GM18861 (cell line): Measurements from ENCODE around the gene RAB40A.
"Not testable (repeated sequence)": the region's sequence is repeated elsewhere in the genome, so short reads cannot be mapped to it uniquely, and the experiment has no call there.

Source experiments
- ATAC-seq: cut with Tn5 transposase; IDR thresholded peaks from one replicate; pipeline ENCODE4 v1.9.1; 2021; ENCODE audit not compliant: unreplicated experiment

Gene RAB40A

DNA sequence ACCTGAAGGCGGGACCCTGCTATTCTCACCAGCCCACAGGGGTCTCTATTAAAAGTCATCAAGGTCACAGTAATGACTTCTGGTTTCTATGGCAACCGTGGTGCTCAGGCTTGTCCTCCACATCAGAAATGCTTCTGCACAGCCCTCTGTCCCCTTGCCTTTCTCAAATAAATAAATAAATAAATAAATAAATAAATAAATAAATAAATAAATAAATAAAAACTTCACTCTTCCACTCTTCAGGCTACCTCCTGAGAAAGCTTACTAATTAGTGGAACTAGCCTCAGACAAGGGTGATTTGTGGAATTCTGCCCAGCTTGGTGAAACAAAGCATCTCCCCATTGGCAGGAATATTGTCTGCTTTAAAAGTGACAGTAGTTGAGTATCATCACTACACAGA, 5.5 kb upstream of the RAB40A start:
- no peak for ATAC-seq

DNA sequence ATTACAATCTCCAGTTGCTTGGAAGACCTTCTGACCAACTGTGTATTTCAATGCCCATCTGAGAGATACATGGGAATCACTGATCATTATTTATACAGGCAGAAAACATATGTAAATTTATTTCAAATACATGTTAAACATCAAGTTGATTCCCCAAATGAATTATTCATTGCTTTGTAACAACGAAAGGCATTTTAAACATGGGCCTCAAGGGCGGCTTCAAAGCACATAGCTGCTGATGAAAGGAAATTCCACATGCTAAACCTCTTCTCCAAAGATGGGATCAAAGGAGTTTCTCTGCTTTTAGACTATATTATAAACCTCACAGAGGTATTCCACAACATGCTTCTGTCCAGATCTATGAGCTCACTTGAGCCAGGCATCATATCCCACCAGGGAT, 4.3 kb upstream of the RAB40A start:
- no peak for ATAC-seq

DNA sequence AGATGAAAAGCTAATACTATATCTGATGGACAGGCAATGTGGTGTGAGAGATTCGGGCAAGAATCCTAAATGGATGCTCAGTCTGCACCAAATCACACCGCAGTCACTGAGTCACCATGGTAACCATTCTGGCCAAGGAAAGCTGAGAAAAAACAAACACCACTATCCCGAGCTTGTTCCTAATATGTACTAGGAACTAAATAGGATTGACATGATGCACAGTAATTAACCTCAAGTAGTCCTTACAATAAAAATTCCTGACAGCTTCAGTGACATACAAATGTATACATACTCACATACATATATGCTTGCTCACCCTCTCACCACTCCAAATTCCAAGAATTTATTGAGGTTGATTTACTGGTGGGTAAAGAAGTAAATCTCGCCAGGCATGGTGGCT, 1.1 kb upstream of the RAB40A start:
- ATAC-seq, result no peak

DNA sequence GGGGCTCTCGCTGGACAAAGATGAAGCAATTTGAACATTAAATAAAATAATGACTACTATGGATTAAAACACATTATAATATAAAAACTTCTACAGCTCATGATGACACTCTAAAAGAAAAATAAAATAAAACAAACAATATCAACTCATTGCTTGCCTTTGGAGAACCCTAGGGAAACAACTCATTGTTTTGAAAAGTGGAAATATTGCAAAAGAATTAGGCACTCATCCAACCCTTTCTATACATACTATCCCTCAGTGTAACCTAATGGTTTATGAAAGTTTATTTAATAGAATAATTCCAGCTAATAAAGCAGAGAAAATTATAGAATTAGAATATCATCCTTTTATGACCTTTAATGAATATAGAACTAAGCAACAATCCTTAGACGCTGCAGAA, 718 bp downstream of the RAB40A start:
- ATAC-seq, result no peak

DNA sequence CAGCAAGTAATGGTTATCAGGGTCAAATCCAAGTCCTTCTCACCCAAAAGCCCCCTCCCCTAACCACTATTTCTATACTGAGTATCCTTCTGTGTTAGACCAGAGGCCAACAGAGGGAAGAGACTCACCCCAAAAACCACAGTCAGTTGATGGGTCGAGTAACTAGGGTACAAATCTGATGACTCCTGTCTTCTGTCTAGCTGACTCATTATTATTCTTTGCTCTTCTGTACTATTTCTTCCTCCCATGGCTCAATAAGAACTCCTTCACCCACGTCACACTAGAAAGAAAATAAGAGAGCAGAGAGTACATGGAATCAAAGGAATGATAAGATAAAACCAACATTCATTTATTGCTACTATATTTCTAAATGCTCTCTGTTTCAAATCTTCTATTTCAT, 2.0 kb downstream of the RAB40A start:
- no peak for ATAC-seq

DNA sequence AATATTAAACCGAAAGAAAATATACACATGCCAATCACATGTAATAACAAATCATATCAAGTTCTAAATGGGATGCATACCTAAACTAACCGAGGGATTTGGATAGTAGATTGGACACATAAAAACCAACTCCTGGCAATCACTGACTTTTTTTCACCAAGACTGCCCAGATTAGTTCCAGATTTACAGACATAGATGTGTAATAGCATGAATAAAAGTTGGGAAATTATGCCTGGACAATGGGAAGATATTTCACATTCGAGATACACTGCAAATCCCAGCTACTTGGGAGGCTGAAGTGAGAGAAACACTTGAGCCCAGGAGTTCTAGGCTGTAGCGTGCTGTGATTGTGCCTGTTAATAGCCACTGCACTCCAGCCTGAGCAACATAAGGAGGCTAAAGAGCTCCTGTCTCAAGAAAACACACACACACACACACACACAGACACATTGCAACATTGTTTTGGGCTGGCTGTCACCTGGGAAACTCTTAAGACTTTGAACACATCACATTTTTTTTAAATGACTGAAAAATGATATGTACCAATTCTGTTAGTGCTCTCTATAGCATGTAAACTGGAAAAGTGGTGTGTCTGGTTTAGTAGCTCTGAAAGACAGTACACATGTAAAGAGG, 5.7 kb downstream of the RAB40A start:
- no peak for ATAC-seq

DNA sequence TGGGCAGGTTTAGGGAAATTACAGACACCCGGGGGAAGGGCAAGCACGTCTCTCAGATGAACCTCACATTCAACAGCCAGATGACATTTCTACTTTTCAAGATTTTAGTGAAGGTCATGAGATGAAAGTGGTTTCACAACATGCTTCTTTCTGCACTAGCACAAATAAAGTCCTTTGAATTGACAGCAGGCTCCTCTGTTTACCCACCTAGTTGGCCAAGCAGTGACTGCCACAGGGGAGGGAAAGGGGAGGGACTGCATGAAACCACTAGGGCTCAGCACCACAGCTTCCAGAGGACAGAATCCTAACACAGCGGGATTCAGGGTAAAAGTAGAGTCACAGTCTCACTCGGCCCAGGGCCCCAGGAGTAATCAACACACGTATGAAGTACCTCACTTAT, 6.2 kb downstream of the RAB40A start:
- no peak for ATAC-seq

DNA sequence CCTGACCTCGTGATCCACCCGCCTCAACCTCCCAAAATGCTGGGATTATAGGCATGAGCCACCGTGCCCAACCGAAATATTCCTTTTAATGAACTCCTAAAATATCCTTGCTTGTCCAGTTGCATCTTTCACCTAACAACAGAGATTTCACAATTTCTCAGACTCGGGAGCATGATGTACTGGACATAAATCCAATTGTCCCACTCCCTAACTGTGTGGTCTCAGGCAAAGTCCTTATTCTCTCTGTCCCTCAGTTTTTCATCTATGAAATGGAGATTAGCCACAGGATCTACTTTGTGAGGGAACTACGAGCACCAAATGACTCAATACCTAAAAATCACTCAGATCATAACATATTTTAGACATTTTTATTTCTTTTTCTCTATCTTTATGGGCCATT, 9.3 kb downstream of the RAB40A start:
- no peak for ATAC-seq

DNA sequence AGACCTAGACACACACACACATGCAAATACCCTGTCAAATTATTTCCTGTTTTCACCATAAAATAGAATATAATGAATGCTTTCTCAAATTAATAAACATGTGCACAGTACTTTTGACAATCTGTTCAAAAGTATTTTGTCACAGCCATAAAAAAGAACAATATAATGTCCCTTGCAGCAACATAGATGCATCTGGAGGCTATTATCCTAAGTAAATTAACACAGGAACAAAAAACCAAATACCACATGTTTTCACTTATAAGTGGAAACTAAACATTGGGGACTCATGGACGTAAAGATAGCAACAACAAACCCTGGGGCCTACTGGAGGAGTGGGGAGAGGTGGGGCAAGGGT, 15.5 kb downstream of the RAB40A start:
- ATAC-seq, result no peak

DNA sequence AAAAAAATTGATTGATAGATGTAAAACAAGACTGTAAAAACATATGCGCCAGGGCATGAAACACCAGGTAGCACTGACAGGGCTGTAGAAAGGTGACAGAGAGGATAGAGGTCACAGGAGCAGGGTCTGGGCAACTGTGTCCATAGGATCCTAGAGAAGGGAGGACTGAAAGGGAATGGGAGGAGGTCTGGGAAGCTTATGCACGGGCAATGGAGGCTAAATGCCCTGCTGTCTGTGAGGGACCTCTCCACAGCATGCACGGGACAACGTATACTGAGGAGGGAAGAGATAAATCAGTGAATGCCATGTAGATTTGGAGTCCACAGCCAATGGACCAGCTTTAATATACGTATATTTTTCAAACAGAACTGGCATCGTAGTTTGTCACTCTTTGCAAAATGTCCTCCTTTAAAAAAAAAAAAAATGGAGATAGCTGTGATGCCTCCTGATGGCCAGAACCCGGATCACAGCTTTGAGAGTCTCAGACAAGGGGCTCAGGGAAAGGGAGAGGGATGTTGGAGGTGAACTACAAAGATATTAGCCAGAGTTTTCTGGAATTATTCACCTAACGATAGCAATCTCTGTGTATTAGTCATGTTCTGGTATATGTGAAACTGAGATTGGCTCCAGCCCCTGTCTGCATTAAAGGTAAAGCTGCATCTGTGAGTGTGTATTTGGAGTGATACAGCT, 16.0 kb downstream of the RAB40A start:
- no peak for ATAC-seq

DNA sequence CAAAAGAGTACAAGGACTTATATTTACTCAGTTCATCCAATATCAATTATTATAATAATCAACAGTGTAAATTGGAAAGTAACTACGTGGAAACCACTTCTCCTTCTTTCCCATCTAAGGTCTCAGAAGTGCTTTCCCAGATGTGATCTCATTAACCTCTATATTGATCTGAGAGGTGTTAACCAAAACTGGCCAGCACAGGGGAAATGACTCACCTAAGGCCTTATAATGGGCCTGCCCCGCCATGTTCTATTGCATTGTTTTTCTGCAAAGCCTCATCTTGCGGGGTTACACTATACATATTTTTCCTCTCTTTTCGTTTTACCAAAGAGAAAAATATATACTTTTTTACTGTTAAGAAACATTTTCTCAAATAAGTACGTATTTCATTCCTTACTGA, 20.5 kb downstream of the RAB40A start:
- no peak for ATAC-seq

DNA sequence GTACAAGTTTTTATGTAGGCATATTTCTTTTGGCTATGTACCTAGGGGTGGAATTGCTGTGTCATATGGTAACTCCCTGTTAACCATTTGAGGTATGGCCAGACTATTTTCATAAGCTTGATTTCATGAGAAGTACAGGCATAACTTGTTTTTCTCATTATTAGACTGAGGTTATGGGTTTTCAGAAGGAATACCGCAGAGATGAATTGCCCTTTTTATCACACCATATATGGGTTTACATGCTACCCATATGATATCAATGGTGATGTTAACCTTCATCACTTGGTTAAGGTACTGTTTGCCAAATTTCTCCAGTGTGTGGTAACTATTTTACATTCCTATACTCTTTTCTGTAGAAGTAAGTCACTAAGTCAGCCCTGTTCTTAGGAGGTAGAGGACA, 23.5 kb downstream of the RAB40A start:
- ATAC-seq, result no peak

DNA sequence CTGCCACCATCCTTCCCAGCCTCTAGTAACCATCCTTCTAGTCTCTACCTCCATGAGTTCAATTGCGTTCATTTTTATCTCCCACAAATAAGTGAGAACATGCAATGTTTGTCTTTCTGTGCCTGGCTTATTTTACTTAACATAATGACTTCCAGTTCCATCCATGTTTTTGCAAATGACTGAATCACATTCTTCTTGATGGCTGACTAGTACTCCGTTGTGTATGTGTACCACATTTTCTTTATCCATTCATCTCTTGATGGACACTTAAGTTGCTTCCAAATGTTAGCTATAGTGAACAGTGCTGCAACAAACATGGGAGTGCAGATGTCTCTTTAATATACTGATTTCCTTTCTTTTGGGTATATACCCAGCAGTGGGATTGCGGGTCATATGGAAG, 25.7 kb downstream of the RAB40A start:
- not testable (repeated sequence) for ATAC-seq

DNA sequence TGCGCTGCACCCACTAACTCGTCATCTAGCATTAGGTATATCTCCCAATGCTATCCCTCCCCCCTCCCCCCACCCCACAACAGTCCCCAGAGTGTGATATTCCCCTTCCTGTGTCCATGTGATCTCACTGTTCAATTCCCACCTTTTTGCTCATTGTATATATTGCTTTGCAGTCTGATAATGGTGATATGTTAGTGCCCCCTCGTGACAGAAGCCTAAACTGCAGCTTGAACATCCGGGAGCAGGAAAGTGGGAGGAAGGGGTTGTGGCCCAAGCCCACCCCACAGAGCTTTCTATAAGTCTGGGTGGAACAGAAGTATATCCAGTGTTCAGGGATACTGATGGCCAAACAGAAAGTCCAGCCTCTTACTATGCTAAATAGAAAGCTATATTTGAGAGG, 29.6 kb downstream of the RAB40A start:
- ATAC-seq, result not testable (repeated sequence)

DNA sequence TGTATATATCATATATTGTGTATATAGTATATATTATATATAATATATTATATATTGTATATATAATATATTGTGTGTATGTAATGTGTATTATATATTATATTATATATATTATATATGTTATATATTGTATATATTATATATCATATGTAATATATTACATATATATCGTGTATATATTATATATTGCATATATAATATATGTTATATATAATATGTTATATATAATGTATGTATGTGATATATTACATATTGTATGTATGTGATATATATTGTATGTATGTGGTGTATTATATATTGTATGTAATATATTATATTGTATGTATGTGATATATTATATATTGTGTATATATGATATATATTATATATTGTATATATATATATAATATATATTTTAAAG, 30.5 kb downstream of the RAB40A start:
- ATAC-seq, result no peak

DNA sequence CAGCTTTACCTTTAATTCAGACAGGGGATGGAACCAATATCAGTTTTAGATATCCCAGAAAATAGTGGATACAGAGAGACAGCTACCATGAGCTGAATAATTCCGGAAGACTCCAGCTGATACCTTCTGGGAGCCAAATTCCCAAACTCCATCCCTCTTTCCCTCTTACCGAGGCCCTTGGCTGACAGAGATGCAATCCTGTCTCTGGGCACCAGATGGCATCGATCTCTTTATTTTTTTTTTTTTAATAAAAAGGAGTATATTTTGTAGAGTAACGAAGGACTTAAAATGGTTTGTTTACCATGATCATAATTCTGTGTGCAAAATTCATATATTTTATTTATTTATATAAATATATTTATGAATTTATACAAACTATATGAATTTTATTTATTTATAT, 31.0 kb downstream of the RAB40A start:
- ATAC-seq, result no peak

DNA sequence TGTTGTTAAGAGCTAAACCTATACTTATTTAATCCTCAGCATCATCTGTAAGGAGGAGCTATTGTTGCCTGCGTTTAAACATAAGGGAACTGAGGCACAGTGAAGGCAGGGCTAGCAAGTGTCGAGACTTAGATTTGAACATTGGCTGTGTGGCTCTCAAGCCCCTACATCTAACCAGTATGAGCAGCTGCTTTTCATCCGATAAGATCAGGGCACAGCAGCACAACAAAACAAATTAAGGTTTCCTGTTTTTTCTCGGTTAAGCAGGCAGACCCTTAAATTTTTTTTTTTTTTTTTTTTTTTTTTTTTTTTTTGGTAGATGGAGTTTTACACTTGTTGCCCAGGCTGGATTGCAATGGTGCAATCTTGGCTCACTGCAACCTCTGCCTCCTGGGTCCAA, 35.6 kb downstream of the RAB40A start:
- ATAC-seq, result no peak

DNA sequence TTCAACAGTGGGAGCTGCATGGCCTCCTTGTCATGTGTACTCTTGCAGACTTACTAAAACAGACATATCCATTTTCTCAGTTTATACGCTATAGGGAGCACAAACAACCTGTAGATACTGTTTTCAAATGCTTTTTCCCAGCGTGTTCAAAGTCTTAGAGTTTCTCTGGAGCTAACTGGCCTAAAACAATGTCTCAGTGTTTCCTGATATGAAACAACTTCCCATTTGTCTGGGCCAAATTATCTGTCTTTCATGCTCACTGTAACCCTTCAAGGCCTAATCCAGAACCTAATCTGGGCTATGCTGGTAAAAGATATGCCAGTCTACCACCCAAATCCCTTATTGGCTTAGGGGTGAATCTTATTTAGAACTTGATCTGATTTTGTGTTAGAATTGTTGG, 38.8 kb downstream of the RAB40A start:
- ATAC-seq, result no peak

DNA sequence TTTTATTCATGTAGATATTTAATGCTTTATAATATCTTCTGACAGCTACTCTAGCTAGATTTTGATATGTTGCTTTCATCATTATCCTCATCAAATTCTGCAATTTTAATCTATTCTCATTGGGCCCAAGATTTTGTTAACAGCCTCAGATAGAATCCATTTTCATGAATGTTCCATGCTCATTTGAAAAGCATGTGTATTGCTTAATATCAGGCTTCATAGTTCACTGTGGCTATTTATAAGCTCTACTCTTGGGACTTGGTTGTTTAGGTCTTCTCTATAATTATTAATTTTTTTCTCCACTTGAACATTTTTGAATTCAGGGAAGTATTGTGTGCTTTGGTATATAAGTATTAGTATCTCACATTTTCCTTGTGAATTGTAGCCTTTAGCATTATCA, 41.8 kb downstream of the RAB40A start:
- no peak for ATAC-seq

DNA sequence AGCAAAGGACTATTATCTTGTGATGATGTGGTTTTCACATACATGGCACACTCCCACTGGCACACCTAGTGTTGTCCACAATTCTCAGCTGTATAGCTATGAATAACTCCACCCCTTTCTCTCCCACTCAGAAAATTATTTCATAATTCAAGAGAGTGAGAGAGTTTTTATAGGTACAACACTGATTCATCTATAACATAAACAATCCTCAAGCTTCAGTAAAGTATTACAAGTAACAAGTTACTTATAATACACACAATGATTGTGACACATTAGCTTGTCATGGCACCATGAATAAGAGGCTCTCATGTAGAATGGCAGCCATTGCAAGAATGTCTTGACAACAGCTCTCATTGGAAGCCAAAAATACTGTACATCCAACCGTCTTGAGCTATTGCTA, 43.9 kb downstream of the RAB40A start:
- no peak for ATAC-seq

DNA sequence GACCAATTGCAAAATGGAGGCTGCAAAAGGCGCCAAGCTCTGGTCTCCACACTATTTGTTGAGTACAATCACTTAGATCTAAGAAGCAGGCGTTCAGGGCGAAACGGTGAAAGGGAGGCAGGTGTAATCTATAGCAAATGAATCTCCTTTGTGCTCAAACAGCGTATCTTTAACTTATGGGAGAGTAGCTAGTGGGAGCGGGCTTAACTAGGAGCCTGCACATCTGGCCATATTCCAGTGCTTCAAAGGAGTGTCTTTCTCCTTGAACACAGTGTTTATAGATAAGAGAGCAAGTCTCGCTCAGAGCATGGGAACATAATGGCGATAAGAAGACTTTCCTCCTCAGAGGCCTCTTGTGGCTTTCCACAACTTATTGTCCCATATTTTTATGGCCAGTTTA, 49.3 kb downstream of the RAB40A start:
- ATAC-seq, result not testable (repeated sequence)

DNA sequence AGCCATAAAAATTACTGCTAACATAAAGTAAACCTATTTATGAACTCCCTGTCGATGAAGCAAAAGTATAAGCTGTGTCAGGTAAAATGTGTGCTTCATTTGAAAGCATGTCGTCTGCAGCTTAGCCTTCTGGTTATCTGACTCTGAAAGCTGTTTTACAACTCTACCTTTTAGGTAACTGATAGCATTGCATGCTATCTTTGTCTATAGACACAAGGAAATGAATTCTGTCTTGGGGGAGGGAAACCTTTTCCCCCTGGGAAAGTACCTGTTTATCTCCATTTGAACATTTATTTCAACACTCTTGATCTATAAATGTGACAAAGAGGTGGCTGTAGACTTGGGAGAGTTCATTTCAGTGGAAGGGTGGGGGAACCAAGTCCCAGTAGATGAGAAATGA, 51.4 kb downstream of the RAB40A start:
- no peak for ATAC-seq

DNA sequence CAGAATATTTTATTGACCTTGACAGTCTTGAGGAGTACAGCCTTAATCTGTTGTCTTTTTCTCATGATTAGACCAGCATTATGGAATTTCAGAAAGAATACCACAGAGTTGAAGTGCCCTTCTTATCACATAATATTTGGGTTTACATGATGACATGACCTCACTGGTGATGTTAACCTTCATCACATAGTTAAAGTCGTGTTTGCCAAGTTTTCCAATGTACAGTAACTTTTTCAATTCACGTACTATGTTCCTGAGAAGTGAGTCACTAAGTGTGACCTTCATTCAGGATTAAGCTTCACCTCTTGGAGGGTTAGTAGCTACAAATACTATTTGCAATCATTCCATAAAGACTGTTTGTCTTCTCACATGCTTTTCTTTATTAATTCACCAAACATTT, 52.1 kb downstream of the RAB40A start:
- ATAC-seq, result no peak
